CD4-positive, alpha-beta T cell treated with Interleukin-17A for 4 hours (primary cell): Measurements from ENCODE around the gene PLXNB1.
A peak's percentile ranks its signal among the peaks of the same experiment; 100 is the strongest.
"Not testable (repeated sequence)": the region's sequence is repeated elsewhere in the genome, so short reads cannot be mapped to it uniquely, and the experiment has no call there.

ENCODE experiments used
- DNase-seq: peaks from one replicate; pipeline ENCODE4 v3.0.0-alpha.2; 2020; ENCODE audit warnings: mixed read lengths

Gene PLXNB1

DNA sequence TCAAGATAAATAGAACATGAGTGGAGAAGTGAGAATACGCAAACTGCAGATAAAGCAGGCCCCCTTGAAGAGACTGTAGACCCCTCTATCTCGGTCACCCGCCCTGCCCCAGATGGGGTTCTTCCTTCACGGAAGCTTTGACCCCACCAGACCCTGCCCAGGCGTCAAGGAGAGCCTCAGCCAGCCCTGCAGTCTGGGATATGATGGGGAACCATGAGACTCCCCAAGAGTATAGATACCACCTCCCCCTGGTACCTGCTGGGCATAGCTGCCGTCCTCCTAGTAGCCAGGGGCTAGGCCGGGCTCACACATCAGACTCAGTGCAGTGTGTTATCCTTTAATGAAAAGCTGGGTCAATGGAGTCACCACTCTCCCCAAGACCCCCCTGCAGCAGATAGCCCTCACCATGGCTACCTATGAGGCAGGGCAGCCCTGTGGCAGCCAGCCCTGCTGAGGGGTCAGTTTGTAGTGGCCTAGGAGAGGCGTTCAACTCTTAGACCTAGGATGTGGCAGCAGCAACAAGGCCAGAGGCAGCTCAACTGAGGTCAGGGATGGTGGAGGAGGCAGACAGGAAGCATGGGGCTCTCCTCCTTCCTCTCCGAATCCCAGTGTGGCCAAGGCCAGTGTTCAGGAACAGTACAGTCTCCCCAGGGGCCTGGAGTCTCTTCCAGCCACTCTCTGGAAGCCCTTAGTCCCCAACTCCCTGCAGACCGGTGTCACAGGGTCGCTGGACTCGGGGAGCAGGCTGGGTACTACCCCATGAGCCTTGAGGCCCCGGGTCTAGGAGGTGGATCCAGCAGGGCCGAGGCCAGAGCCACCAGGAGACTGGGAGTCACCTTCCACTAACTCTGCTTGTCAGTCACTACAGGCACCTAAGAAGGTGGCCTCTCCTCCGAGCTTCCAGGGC is 26.1 kb downstream of the PLXNB1 start:
- no peak for DNase-seq

DNA sequence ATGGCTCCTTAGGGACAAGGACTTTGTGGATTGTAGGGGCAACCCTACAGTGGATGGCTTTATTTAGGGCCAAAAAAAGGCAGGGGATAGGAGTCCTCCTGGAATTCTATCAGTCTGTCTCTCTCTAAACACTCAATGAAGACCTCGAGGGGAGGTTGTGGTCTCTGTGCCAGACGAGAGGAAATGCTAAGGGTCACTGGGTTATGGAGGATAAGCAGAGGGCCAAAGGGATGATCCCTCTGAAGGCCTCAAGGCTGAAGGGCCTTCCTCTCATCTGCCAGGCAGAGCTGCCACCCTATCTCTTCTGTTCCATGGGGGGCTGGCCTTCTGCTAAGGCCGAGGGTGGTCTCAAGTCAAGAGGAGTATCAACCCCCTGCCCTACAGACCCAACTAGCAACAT is 27.0 kb downstream of the PLXNB1 start:
- no peak for DNase-seq

- DNase-seq, result no peak
Observed at GRCh38 chr3:48402281-48402732, 27.6 kb downstream of the PLXNB1 start.

- not testable (repeated sequence) for DNase-seq
Observed at GRCh38 chr3:48401434-48401901, 28.4 kb downstream of the PLXNB1 start.

DNA sequence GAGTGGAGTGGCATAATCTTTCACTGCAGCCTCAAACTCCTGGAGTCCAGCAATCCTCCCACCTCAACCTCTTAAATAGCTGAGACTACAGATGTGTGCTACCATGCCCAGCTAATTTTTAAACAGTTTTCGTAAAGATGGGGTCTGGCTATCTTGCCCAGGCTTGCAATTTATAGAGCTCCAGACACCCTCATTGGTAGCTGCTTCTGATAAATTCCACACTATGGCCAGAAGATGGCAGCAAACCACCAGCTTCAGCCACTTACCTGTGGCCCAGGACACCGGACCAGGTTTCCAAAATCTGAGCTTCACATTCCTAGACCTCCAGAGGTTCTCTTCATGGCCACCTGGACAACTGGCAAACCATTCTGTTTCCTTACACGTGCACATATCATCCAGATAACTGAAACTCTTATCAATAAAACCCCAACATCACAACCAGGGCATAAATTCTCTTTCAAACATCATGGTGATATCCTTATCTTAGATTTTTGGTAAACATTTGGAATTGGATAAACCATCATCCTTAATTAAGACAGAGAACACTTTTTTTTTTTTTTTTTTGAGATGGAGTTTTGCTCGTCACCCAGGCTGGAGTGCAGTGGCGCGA is 29.0 kb downstream of the PLXNB1 start:
- DNase-seq, result peak; percentile 77

GRCh38 chr3:48399387-48400172 is 30.3 kb downstream of the PLXNB1 start:
- no peak for DNase-seq

DNA sequence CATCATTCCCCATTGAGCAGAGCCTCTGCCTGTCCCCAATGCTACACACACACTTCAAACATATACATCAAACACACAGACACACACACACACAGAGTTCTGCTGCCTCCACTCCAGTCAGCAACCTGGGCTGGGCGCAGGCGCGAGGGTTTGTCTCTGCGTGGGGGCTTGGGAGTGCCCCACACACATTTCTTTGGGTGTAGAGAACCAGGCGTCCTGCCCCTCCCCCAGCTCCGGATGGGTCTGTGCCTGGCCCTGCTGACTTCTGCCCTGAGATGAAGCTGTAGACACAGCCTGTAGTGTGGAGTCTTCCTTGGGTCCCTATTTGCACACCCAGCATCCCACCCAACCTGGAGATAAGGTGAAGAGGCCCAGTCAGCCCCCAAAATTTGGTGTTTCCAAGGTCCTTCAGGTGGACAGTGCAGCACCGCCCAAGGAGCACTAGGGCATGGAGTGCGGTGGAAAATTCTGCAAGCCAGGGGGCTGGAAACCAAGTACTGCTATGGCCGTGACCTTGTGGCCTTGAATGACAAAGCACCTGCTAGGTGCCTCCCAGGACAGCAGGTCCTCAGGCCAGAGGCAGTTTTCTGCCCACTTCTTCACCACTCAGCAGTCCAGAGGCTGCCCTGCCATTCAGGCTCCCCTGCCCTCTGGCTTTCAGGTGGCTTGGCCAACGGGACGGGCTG is 31.0 kb downstream of the PLXNB1 start:
- DNase-seq, result no peak

- DNase-seq, result no peak
Observed at GRCh38 chr3:48397767-48398681, 31.9 kb downstream of the PLXNB1 start.

- DNase-seq, result no peak
Observed at GRCh38 chr3:48395714-48396113, 34.2 kb downstream of the PLXNB1 start.

GRCh38 chr3:48394391-48394790 is 35.5 kb downstream of the PLXNB1 start:
- no peak for DNase-seq

DNA sequence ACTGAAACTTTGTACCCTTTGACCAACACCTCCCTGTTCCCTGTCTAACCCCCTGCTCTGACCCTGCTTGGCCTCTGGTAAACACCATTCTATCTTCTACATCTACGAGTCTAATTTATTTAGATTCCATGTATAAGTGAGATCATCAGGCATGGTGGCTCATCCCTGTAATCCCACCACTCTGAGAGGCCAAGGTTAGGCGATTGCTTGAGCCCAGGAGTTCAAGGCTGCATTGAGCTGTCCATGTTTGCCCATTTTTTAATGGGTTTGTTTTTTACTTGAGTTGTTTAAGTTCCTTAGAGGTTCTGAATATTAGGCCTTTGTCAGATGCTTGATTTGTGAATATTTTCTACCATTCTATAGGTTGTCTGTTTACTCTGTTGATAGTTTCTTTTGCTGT is 40.9 kb downstream of the PLXNB1 start:
- DNase-seq, result no peak

GRCh38 chr3:48387634-48388033 is 42.3 kb downstream of the PLXNB1 start:
- no peak for DNase-seq

- DNase-seq, result no peak
Observed at GRCh38 chr3:48372862-48373435, 56.9 kb downstream of the PLXNB1 start.

- DNase-seq, result no peak
Observed at GRCh38 chr3:48372377-48372770, 57.5 kb downstream of the PLXNB1 start.

DNA sequence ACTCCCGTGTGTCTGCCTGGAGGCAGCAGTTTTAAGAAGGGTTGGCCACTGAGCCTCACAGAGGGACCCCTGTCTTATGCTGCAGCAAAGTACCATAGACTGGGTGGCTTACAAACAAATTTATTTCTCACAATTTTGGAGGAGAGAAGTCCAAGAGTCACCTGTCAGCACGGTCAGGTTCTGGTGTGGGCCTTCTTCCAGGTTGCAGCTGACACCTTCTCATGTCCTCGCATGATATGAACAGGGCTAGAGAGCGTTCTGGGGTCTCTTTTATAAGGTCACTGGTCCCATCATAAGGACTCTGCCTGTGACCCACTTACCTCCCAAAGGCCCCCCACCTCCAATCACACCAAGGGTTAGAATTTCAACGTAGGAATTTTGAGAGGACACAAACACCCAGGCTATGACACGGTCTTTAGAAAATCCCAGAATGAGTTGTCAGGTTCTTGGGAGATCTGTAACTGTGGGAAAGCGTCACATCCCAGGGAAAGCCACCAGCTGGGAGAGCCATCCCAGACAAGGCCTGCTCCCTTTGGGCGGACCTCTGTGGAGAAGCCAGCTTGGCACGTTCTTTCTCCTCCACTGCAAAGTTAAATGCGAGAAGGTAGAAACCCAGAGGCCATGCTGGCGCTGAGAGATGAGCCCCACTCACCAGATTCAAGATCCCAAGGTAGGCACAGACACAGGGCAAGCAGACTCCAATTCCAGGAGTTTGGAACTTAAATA is 58.1 kb downstream of the PLXNB1 start, which contains the start of gene FBXW12:
TSS of gene FBXW12 (plus strand) at position 569 of the 726 bp plus-strand sequence. CDS start 549 bp downstream, outside the sequence.
- no peak for DNase-seq

- no peak for DNase-seq
Observed at GRCh38 chr3:48370333-48370713, 59.6 kb downstream of the PLXNB1 start.

DNA sequence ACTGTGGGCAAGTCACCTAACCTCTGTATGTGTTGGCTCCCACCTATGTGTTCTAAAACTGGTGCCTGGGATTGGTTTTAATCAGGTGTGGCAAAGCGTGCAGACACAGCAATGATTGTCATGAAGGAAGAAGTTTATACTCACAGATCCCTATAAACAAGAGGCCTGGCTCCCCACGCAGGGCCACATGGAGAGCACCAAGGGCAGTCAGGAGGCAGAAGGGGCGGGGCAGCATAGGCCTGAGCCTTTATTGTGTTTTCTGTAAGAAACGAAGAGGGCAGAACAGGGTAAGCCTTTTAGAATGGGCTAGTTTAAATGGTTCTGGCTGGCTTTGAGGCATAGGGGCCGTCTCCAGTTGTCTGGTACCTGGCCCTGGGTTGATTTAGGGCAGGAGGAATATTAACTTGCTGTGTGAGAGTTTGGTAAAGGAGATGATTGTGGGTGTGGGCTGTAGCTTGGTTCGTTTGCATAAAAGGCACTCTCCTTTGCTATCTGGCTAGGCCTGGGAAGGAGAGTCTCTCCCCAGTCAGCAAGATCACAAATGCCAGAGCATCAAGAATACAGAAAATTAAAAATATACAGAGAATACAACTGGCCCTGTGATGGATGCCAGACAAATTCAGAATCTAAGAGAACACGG is 60.1 kb downstream of the PLXNB1 start:
- no peak for DNase-seq

DNA sequence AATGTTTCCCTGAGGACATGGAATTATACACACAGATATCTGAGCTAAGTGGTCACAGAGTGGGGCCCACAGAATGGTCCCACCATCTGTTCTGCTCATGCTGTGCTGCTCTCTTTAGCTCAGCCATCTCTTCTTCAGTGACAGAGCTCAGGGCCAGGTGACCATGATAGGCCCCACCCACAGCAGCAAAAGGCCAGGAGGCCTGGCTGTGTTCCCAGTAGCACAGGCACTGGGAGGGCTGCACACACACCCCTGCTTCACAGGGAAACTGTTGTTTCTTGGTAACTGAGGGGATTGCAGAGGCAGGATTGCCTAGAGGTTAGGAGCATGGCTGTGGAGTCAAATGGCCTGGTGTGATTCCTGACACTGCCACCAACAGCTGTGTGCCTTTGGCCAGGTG is 62.7 kb downstream of the PLXNB1 start:
- no peak for DNase-seq

GRCh38 chr3:48364840-48365239 is 65.0 kb downstream of the PLXNB1 start:
- no peak for DNase-seq

DNA sequence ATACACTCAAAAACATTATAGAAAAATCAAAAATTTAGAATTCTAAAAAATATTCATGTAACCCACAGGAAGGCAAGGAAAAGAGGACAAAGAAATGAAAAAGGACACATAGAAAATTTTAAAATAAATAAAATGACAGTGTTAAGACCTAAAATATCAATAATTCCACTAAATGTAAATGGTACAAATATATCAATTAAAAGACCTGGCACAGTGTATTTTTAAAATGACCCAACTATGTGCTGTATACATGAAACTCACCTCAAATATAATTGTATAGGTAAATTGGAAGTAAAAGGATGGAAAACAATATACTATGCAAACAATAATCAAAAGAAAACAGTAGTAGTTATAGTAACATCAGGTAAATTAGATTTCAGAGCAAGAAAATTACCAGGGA is 68.0 kb downstream of the PLXNB1 start:
- no peak for DNase-seq
